SJCRH30 (cell line): ENCODE results near the gene PTPN7. TPM values are rescaled to one million over a fixed set of nuclear protein-coding genes. Genes with fewer than 3 reads are reported as not detected.
A peak's percentile ranks its signal among the peaks of the same experiment; 100 is the strongest.
"Not testable (repeated sequence)": the region's sequence is repeated elsewhere in the genome, so short reads cannot be mapped to it uniquely, and the experiment has no call there.

Experiments
- DNase-seq, 2 experiments: peaks; one replicate each; pipeline ENCODE4 v3.0.0-alpha.2; 2015 to 2020
- H3K27ac ChIP-seq: fragments of 250-450 bp; sonication (Bioruptor Pico); 2 replicates; pipeline ENCODE4 v1.5.1; 2020; ENCODE audit warnings: mild to moderate bottlenecking, moderate library complexity
- H3K27me3 ChIP-seq: fragments of 250-450 bp; sonication (Bioruptor Pico); 2 replicates; pipeline ENCODE4 v1.5.1; 2020; ENCODE audit warnings: mild to moderate bottlenecking, moderate library complexity
- H3K36me3 ChIP-seq: fragments of 250-450 bp; sonication (Bioruptor Pico); 2 replicates; pipeline ENCODE4 v1.5.1; 2020; ENCODE audit warnings: mild to moderate bottlenecking, moderate library complexity
- H3K4me1 ChIP-seq: fragments of 250-450 bp; sonication (Bioruptor Pico); 2 replicates; pipeline ENCODE4 v1.5.1; 2020; ENCODE audit warnings: mild to moderate bottlenecking, moderate library complexity
- H3K4me3 ChIP-seq: fragments of 250-450 bp; sonication (Bioruptor Pico); 2 replicates; pipeline ENCODE4 v1.5.1; 2020; ENCODE audit warnings: mild to moderate bottlenecking, moderate library complexity
- H3K9me3 ChIP-seq: fragments of 250-450 bp; sonication (Bioruptor Pico); replicated peaks from 2 replicates; pipeline ENCODE4 v1.5.1; 2020; ENCODE audit warnings: mild to moderate bottlenecking, moderate library complexity
- total RNA-seq: library from RNA; depleted of rRNA; stranded (reverse); fragments of >200 nt; shearing (Covaris generic); gene quantifications from 2 replicates; pipeline ENCODE4 v1.2.3, GENCODE V29; 2014

Gene PTPN7
- total RNA-seq, 1 experiment from 2014 or later: 0.14 TPM

DNA sequence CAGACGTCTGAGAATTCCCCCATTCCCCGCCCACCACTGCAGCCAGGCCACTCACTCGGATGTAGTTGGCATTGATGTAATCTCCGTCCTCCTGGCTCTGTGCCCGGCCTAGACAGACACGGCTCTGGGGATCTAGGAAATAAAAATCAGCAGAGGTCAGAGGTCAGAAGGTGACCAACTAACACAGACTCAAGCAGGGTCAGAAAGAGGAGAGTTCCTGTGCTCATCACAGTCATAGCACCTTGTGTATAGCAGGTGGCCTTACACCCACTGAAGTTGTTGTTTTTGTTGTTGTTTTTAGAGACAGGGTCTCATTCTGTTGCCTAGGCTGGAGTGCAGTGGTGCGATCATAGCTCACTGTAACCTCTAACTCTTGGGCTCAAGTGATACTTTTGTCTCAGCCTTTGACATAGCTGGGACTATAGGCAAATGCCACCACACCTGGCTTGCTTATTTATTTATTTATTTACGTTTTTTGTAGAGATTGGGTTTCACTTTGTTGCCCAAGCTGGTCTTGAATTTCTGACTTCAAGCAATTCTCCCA, 4.9 kb downstream of the PTPN7 start:
- Histone ChIP-seq H3K27ac (no peak overlapping the region), H3K9me3 (no peaks in the 10 kb centered on the region), H3K36me3 (no peaks in the 10 kb centered on the region), H3K4me1 (peaks cover 13% of the 10 kb centered on the region), H3K4me3 (no peak overlapping the region), H3K27me3 (peaks cover 17% of the 10 kb centered on the region)
- DNase-seq: peak; percentile 38 to 44

DNA sequence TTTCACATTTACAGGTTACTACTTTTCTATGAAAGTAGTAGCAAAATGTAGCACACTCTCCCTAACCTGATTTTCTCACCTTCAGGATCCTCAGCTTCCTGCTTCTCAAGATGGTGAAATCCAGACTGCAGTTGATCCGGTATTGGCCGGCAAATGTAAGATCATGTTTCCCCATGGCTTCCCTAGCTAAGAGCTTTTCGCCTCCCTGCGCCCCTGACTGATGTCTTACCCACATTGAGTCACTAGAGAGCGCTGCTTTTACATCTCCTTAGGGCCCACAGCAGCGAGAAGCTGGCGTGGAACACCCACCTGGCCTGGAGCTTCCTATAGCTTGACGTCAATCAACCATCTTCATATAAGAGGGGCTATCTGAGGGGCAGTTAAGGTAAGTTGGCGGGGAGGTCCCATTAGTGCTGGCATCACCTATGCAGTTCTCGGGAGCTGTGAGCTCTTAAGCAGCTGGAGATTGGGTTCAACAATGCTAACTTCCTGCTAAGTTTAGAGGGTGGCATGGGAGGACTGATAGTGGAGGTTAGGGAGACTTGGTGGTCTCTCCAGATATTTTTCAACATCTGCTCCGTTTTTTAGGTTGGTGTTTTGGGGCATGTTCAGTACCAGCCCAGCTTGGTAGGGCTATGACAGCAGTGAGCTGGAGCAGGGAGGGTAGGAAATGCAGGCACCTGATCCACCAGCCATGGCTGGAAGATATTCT, 5.5 kb downstream of the PTPN7 start:
- no peak overlapping the region for H3K27ac ChIP-seq
- H3K4me3 ChIP-seq: no peak overlapping the region
- peaks cover 11% of the 10 kb centered on the region for H3K4me1 ChIP-seq
- DNase-seq: peak; percentile 39 to 73
- no peaks in the 10 kb centered on the region for H3K36me3 ChIP-seq
- H3K27me3 ChIP-seq: peaks cover 17% of the 10 kb centered on the region
- H3K9me3 ChIP-seq: no peaks in the 10 kb centered on the region

DNA sequence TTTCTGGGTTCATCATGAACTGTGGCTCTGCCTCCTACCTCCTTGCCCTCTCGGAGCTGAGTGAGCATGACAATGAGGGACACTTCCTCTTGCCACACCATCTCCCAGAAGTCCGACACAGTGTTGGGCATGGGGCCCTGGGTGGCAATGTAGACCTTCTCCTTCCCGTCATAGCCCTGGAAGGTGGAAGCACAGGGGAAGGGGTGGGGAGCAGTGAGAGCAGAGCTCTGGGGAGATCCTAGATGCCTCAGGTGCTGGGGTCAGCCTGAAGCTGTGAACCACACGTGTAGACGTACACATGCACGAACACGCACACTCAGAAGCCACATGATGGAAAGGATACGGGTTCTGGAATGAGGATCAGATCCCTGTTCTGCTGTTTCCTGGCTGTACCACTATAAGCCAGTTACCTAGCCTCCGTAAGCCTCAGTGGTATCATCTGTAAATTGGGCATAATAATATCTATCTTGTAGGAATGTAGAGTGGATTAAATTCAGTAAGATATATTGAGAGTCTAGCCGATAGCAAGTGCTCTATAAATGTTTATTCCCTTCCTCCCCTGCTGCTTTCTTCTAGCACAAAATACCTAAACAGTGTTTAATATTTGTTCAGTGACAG, 6.1 kb downstream of the PTPN7 start:
- no peaks in the 10 kb centered on the region for H3K36me3 ChIP-seq
- no peak overlapping the region for H3K4me3 ChIP-seq
- H3K4me1 ChIP-seq: peaks cover 9% of the 10 kb centered on the region
- peaks cover 17% of the 10 kb centered on the region for H3K27me3 ChIP-seq
- H3K9me3 ChIP-seq: no peaks in the 10 kb centered on the region
- DNase-seq: no peak
- no peak overlapping the region for H3K27ac ChIP-seq

DNA sequence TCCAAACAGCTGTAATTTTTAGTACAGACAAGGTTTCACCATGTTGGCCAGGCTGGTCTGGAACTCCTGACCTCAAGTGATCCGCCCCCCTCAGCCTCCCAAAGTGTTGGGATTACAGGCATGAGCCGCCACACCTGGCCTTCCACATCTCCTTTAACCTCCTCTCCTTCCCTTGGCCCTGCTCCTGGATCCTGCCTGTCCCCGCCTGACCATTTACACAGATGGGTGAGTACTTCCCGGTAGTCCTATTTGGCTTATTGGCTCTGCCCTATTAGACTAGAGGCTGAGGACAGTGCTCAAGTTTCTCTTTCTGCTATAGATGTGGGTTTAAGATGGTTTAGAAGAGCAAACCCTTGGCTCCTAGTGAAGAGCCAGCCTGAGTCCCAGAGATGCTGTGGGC, 7.1 kb downstream of the PTPN7 start:
- peak in 1 of 2 experiments; percentile 3 for DNase-seq
- Histone ChIP-seq H3K4me1 (peaks cover 9% of the 10 kb centered on the region), H3K27ac (no peak overlapping the region), H3K9me3 (no peaks in the 10 kb centered on the region), H3K27me3 (peaks cover 17% of the 10 kb centered on the region), H3K36me3 (no peaks in the 10 kb centered on the region), H3K4me3 (no peak overlapping the region)

DNA sequence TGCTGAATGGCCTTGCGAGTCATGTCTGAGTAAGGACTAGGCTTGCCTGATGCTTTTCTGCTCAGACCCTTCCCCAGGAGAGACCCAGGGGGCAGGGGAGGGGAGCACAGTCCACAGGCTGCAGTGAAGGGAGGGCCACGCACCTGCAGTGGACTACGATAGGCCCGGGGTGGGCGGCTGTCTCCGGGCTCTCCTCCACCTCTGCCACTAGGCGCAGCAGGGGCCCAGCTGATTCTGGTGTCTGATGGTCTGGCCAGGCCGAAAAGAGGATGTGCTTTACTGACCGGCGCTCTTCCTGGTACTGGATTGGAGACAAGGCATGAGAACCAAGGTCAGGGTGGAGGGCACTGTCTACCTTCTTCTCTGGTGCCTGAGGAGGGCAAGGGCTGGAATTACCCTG, 8.0 kb downstream of the PTPN7 start:
- DNase-seq: peak in 1 of 2 experiments; percentile 1
- no peaks in the 10 kb centered on the region for H3K36me3 ChIP-seq
- H3K4me3 ChIP-seq: no peak overlapping the region
- peaks cover 24% of the 10 kb centered on the region for H3K27me3 ChIP-seq
- no peak overlapping the region for H3K27ac ChIP-seq
- no peaks in the 10 kb centered on the region for H3K9me3 ChIP-seq
- H3K4me1 ChIP-seq: peaks cover 9% of the 10 kb centered on the region

DNA sequence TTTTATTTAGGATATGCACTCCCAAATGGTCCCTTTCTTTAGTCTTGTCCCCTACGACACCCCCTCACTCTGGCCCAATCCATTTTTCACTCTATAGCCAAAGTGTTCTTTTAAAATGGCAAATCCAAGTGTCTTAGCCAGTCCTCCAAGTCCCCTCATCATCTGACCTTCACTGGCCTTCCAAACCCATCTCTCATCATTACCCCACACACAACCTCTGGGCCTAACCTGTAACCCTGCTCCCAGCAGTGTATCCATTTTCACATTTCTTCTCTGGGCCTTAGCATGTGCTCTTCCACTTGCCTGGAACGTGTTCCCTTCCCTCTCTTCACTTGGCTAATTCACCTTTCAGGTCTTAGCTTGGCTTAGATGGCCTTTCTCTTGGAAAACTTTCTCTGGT, 9.4 kb downstream of the PTPN7 start:
- Histone ChIP-seq H3K36me3 (no peaks in the 10 kb centered on the region), H3K27ac (no peak overlapping the region), H3K4me3 (no peak overlapping the region), H3K27me3 (peaks cover 31% of the 10 kb centered on the region), H3K9me3 (no peaks in the 10 kb centered on the region), H3K4me1 (peaks cover 9% of the 10 kb centered on the region)
- DNase-seq: no peak

DNA sequence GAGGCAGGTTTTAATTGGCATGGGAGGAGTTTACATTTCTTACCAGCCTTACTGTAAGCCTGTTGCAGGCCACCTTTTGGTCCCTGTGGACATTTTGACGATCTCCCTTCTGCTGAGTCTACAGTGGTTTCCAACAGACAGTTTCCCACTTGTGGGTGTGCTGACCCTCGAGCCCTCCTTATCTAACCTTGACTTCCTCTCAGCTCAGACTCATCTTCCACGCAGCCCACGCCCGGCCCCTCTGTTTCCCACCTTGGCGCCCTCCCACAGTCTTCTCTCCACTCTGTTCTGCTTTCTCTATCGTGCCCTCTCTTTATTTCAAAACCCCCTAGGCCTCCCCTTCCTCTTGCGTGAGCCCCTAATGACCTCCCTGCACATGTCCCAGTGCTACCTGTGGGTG, 9.8 kb downstream of the PTPN7 start:
- no peak for DNase-seq
- no peak overlapping the region for H3K27ac ChIP-seq
- no peak overlapping the region for H3K4me3 ChIP-seq
- H3K36me3 ChIP-seq: no peaks in the 10 kb centered on the region
- no peaks in the 10 kb centered on the region for H3K9me3 ChIP-seq
- peaks cover 9% of the 10 kb centered on the region for H3K4me1 ChIP-seq
- peaks cover 33% of the 10 kb centered on the region for H3K27me3 ChIP-seq

DNA sequence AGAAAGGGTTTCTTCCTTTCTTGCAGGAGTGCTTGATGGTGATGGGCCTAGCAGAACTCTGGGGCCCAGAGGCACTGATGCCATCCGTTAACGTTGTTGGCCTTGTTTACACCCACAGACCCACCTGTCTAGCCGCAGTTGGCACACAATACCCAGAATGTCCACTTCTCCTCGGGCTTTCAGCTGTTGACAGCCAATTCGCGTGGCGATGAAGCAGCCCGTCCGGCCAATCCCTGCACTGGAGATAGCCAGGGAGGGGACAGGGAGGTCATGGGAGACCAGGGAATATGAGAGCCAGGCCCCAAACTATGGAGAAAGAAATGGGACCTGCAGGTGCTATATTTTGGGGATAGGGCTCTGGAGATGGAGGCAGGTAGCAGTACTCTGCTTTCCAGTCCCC, 10.2 kb downstream of the PTPN7 start:
- DNase-seq: no peak
- H3K4me1 ChIP-seq: peaks cover 8% of the 10 kb centered on the region
- no peaks in the 10 kb centered on the region for H3K36me3 ChIP-seq
- H3K4me3 ChIP-seq: no peak overlapping the region
- no peaks in the 10 kb centered on the region for H3K9me3 ChIP-seq
- H3K27me3 ChIP-seq: peaks cover 33% of the 10 kb centered on the region
- no peak overlapping the region for H3K27ac ChIP-seq

DNA sequence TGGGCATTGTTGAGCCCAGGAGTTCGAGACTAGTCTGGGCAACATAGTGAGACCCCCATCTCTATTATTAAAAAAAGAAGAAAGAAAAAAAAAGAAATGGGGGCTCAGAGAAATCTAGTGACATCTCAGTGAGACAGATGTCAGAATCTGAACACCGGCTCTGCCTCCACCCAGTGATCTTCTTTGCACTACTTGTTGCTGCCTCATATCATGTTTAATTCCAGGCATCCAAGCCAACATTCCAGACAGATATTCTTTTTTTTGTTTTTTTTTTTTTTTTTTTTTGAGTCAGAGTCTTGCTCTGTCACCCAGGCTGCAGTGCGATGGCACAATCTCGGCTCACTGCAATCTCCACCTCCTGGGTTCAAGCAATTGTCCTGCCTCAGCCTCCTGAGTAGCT, 10.8 kb downstream of the PTPN7 start:
- Histone ChIP-seq H3K36me3 (no peaks in the 10 kb centered on the region), H3K4me3 (no peak overlapping the region), H3K9me3 (no peaks in the 10 kb centered on the region), H3K27ac (no peak overlapping the region), H3K27me3 (peaks cover 33% of the 10 kb centered on the region), H3K4me1 (peaks cover 4% of the 10 kb centered on the region)
- DNase-seq: no peak

DNA sequence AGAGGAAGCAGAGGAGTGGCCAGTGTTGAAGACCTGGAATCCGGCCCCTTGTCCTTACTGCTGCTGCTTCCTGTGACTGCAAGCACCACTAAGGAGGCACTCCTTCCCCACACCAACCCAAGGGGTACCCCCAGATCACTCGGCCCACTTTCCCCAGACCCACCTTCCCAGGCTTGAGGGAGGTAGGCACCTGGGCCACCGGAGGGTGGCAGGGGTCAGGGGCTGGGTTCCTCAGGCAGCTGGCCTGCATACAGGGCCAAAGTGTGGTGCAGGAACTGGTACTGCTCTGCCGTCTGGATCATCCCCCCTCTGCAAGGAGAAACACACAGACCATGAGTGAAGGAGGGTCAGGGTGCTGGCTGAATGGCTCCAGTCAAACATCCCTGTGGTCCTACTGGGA, 12.0 kb downstream of the PTPN7 start:
- DNase-seq: no peak
- Histone ChIP-seq H3K4me1 (peaks cover 2% of the 10 kb centered on the region; the same call in 1 of the 2 replicates), H3K9me3 (no peaks in the 10 kb centered on the region)

DNA sequence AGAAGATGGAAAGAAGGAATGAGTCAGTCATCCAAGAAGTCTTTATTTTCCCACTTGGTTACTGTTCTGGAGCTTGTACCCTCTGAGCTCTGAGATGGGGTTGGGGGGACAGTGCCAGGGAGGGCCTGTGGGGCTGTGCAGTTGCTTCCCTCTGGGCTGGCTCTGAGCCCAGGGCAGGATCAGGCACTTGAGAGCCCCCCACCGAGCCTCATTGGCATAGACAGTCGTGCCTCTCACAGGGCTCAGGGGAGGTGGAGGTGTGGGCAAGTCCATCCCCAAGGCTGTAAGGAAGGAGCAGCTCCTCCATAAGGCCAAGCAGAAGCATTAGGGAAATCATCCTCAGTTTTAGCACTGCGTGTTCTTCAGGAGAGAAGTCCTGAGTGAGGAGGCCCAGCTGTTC, 13.4 kb downstream of the PTPN7 start:
- H3K4me3 ChIP-seq: no peak overlapping the region

More for the DNA sequence above, 12.0 kb downstream of the PTPN7 start:
- Histone ChIP-seq H3K4me3 (no peak overlapping the region), H3K36me3 (no peaks in the 10 kb centered on the region), H3K27me3 (peaks cover 33% of the 10 kb centered on the region), H3K27ac (no peak overlapping the region)

DNA sequence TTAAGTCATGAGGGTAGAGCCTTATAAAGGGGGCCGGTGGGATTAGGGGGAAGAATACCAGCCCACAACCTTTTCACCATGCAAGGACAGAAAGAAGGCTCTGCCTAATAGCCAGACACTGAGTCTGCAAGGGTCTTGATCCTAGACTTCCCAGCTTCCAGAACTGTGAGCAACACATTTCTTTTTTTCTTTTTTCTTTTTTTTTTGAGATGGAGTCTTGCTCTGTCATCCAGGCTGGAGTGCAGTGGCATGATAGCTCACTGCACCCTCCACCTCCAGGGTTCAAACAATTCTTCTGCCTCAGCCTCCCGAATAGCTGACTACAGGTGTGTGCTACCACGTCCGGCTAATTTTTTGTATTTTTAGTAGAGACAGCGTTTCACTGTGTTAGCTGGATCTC, 14.1 kb downstream of the PTPN7 start:
- H3K4me3 ChIP-seq: no peak overlapping the region
- no peaks in the 10 kb centered on the region for H3K9me3 ChIP-seq
- H3K27ac ChIP-seq: no peak overlapping the region
- H3K4me1 ChIP-seq: peaks cover 2% of the 10 kb centered on the region; the same call in 1 of the 2 replicates
- DNase-seq: no peak
- peaks cover 27% of the 10 kb centered on the region for H3K27me3 ChIP-seq
- H3K36me3 ChIP-seq: no peaks in the 10 kb centered on the region

More for the DNA sequence above, 13.4 kb downstream of the PTPN7 start:
- no peaks in the 10 kb centered on the region for H3K9me3 ChIP-seq
- no peaks in the 10 kb centered on the region for H3K36me3 ChIP-seq
- peaks cover 2% of the 10 kb centered on the region; the same call in 1 of the 2 replicates for H3K4me1 ChIP-seq
- no peak for DNase-seq
- peaks cover 33% of the 10 kb centered on the region for H3K27me3 ChIP-seq
- no peak overlapping the region for H3K27ac ChIP-seq

DNA sequence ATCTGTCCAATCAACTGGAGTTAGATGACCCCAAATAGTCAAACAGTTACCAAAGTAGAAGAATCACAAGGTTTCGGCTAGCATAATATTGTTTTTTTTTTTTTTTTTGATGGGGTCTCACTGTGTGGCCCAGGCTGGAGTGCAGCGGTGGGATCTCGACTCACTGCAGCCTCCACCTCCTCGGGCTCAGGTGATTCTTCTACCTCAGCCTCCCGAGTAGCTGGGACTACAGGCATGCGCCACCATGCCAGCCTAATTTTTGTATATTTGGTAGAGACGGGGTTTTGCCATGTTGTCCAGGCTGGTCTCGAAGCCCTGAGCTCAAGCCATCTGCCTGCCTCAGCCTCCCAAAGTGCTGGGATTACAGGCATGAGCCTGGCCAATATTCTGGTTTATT, 14.7 kb downstream of the PTPN7 start:
- H3K27me3 ChIP-seq: peaks cover 21% of the 10 kb centered on the region
- not testable (repeated sequence) for H3K27ac ChIP-seq, H3K4me1 ChIP-seq, H3K4me3 ChIP-seq, H3K9me3 ChIP-seq, H3K36me3 ChIP-seq, DNase-seq

DNA sequence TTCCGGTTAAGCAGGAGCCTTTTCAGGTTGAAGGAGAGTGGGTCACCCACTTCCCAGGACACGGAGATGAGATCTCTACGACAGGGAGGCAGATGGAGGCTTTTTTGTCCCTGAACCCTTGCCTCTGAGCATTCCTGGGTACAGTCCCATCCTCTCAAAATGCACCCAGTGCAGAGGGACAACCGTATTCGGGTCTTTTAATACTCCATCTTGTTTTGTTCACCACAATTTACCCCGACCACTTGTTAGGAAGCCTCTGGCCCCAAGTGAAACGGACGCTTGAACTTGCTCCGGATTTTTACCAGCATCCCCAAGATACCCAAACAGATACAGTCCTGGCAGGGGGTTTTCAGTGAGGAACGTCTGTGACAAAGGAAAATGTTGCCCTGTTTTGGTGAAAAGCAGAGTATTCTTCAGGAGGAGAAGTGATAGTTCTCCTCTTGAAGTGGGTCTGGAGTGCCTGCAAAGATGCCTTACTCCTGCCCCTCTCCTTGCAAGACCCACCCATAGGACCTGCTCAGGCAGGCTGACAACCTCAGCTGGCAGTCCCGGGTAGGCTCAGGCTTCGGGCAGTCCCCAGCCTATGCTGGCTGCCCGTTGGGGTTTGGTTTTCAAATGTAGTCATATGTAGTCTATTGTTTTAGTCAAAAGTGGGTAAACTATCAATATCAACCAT, 15.2 kb downstream of the PTPN7 start:
- no peak for DNase-seq
- Histone ChIP-seq H3K4me3 (peak overlapping the region; percentile 91), H3K4me1 (peaks cover 2% of the 10 kb centered on the region; the same call in 1 of the 2 replicates), H3K27ac (no peak overlapping the region), H3K9me3 (no peaks in the 10 kb centered on the region), H3K36me3 (no peaks in the 10 kb centered on the region), H3K27me3 (peaks cover 17% of the 10 kb centered on the region)
